Measurements from ENCODE around the gene NOTUM.

DNA sequence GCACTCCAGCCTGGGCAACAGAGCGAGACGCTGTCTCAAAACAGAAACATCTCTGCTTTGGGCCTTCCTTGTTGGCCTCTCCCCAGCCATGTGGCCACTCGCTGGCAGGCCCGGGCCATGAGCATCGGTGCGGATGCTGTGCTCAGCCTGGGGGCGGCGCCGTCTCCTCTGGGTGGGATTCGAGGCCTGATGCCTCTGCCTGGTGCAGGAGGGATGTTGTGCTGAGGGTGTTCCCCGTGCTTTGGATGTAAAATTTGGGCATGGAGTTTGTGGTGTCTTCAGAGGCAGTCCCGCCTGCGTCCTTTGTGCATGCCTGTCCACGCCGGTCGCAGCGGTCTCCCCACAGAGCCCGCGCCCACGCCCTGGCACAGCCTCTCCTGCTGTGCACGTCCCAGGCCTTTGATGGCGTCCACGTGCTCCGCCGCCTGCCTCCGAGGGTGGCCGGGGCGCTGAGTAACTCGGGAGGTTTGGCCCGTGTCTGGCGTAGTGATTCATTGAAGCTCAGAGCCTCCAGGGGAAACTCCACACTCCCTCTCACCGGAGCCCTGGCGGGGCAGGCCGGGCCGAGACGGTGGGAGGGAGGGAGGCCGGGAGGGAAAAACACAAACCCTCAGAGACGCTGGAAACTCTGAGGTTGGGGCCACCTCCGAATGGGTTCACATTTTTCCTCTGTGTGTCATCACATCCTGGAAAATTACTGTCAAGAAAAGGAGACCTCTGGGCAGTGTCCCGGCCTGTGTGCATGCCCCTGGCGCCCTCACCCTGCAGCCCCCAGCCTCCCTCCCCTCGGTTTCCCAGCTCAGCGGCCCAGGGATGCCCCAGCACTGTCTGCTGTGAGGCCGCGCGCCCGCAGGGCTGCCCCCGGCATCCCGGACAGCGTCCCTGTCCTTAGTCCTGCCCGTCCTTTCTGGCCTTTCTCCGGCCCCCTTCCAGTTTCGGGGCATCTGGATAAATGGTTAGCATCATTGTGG lies 42.7 kb upstream of the NOTUM start:
- TF ChIP-seq POLR2AphosphoS5 (IDR thresholded peaks at IDR 0.05; ENCODE audit: low read depth, low read length) = no peak
- no peak for TF ChIP-seq POU2F2 (IDR thresholded peaks at IDR 0.05; ENCODE audit: low read depth, low read length)
- TF ChIP-seq TAF1 (IDR thresholded peaks at IDR 0.05; ENCODE audit: low read depth, low read length) = no peak

Data from GM12891 (cell line).